DMS 273 (cell line): Measurements from ENCODE around the gene PCBD1.
"Not testable (repeated sequence)": the region's sequence is repeated elsewhere in the genome, so short reads cannot be mapped to it uniquely, and the experiment has no call there.

Source experiments
- DNase-seq: peaks from one replicate; lab custom pipeline; 2025; ENCODE audit not compliant: unreplicated experiment; lab: John Stamatoyannopoulos, UW

Gene PCBD1

DNA sequence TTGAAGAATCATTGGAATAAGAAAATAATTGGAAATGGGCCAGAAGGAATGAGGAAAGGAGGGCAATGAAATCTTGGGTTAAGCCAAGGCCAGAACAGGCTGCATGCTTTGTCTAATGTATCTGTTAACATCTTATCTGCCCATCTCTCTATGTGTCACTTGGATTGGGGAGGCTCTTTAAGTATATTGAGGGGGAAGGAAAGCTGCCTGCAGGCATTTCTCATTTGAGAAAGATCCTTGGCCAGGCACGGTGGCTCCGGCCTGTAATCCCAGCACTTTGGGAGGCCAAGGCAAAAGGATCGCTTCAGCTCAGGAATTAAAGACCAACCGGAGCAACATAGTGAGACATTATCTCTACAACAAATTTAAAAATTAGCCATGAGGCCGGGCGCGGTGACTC is 14.3 kb downstream of the PCBD1 start:
- no peak for DNase-seq

DNA sequence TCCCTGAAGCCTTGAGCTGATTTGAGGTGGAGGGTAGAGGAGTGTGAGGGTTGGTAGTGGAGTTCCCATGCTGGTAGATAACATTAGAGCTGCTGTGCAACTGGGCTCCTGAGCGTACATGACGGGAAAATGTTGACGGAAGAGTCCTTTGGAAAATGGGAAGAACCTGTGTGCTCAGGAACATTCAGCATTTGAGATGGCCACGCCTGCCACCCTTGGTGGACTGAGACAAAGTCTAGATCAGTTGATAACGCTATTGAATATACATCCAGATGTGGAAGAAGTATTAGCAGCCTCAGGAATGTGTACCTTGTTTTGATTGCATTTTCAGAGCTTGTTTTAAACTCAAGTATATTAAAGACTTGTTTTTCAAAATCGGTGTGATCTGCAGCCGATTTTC is 16.1 kb downstream of the PCBD1 start:
- DNase-seq, result no peak

DNA sequence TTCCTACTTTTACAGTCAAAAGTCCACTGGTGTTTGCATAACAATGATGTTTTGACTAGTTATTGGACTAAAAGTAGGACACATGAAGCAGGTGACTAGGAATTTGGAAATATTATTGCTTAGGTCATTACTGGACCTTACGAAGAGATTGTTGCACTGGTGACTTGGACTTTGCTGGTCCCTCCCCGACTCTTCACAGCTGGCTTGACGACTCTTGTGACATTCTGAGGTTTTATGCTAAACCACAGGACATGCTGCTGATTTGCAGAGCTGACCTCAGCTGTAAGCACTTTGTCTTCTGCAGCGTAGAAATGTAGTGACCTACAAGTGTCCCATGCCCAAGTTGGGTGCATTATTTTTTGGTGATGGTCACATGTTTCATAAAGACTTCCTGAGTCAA is 21.9 kb downstream of the PCBD1 start:
- DNase-seq, result no peak

DNA sequence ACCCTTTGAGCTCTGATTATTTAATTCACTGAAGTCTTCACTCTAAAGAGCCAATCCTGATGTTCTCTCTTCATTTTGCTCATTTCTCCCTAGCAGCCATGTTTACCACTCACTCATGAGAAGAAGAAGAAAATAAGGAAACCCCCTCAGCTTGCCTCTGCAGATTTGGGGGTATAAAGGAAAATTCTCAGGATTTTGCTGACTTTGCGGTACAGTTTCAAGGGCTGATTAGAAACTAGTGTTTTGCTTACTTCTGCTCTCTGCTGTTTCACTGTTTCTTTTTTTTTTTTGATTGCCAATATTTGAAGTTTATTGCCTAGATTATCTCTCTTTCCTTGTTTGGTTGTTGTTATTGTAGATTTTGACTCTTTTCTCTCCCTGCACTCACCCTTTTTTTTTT is 23.4 kb downstream of the PCBD1 start:
- DNase-seq, result no peak

DNA sequence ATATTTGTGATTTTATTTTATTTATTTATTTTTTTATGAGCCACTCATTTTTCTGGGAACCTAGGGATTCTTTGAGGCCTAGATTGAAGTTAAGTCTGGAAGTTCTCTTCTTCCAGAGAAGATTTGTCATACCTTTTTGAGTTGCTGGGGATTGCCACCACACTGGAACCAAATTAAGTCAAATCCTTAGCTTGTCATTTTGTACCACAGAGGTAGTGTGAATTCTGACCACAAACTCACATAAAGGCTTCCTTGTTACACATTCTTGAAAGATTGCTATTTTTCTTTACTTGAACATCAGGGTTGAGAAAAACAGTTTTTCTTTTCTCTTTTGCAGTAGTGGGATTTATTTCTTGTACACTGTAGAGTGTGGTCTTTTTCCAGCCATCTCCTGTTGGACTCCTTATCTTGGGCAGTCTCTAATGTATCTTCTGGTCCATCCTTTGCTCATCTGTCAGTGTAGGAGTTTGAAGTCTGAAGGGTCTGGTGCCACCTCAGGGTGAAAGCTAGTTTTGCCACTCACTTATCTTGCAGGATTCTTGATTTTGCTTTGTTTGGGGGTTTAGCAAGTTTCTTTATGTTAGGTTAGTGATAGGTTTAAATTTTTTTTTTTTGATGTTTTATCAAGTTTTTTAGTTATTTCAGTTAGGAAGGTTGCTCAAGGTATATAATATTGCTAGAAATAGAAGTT is 24.8 kb downstream of the PCBD1 start:
- DNase-seq, result no peak

DNA sequence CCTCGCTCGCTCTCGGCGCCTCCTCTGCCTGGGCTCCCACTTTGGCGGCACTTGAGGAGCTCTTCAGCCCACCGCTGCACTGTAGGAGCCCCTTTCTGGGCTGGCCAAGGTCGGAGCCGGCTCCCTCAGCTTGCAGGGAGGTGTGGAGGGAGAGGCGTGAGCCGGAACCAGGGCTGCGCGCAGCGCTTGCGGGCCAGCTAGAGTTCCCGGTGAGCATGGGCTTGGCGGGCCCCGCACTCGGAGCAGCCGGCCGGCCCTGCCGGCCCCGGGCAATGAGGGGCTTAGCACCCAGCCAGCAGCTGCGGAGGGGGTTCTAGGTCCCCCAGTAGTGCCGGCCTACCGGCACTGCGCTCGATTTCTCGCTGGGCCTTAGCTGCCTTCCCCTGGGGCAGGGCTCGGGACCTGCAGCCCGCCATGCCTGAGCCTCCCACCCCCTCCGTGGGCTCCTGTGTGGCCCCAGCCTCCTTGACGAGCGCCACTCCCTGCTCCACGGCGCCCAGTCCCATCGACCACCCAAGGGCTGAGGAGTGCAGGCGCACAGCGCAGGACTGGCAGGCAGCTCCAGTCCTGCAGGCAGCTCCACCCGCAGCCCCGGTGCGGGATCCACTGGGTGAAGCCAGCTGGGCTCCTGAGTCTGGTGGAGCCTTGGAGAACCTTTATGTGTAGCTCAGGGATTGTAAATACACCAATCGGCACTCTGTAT is 26.7 kb downstream of the PCBD1 start:
- not testable (repeated sequence) for DNase-seq

DNA sequence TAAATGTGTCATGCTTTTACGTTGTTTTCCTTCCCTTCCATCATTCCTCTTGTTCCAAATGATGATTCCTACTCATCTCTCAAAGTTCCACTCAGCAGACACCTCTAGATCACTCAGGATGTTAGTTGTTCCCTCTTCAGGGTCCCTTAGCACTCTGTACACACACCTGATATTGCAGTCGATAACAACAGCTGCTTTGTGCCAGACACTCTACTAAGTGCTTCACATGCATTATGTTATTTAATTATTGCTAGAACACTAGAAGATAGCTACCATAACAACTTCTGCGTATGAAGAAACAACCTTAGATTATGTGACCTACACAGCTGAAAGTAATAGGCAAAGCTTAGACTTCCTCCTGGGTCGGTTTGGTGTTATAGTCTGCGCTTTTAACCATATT is 29.6 kb downstream of the PCBD1 start:
- no peak for DNase-seq

DNA sequence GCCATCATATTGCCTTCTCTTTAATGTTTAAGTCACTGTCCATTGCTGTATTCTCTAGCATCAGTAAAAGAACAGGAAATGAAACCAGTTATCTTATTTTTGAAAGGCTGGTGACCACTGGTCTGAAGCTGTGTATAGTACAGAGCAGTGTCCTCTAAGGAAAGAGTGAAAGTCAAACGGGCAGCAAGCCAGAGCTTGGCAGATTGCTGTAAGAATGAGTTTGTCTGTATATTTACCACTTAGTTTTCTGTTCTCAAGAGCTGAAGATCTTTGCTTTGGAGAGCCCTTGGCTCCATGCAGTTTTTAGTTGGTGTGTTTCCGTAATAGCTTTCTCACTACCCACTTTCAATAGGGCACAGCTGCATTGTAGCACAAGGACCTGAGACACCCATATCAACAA is 31.9 kb downstream of the PCBD1 start:
- no peak for DNase-seq

DNA sequence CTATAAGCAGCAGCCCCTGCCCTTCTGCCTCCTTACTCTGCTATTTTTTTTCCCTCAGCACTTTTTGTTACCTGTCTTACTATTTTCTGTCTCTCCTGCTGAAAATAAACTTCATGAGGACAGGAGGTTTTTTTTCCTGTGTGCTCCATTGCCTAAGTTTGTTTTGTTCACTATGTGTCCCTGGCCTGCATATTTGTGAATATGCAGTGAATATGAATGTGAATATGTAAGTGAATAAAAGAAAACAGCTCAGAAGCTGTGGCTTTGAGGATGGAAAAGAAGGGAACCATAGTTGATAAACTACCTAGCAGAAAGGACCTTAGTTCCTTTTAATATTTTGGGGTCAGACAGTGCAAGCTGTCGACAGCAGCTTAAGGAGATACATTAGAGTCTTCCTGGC is 34.9 kb downstream of the PCBD1 start:
- DNase-seq, result no peak

DNA sequence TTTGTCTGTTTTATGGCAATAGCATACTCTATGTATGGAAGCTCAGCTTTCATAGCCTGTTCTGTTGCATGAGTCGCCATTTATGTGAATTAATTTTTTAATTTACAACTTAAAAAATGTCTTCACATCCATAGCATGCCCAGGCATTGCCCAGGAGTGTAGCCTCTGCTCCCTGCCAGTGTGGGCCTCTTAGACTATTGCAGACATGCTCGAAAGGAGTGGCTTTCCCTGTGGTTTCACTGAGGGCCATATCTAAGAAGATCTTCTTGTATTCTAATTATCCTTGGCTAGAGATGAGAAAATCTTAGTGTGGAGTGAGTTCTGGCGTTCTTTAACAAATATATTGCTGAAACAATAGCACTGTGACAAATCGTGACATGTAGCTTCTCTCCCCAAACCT is 35.3 kb downstream of the PCBD1 start:
- DNase-seq, result no peak

DNA sequence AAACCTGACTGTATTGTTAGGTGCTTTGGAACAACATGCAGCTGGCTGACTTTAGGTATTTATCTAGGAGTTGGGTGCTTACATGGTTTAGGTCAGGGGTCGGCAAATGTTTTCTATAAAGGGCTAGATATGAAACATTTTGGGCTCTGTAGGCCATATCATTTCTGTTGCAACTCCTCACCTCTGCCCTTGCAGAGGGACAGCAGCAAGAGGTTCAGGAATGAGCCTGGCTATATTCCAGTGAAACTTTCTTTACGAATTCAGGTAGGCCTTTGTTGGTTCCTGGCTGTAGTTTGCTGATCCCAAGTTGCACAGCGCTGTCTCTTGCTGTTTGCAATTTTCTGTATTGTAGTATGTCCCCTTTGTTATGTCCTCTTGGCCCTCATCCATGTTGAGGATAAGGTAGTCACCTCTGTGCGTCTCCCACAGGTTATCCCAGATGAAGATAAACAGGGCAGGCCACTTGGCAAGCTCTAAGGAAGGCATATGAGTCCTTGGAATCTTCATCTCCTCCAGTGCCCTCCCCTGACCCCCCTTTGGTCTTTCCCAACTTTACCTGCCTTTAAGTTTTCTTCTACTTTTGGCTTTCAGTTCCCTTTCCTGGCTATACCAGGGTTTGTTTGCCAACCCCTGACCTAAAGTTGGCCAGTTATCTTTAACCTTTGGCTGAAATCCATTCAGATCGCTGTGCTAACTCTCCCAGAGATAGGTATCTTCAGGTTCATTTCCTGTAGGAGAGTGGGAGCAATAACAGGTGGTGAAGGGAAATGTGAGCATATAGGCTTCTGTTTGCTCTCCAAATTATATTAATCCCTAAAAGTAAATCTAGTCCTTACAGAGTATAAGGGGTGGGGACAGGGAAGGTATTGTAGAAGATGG is 36.5 kb downstream of the PCBD1 start:
- DNase-seq, result no peak

DNA sequence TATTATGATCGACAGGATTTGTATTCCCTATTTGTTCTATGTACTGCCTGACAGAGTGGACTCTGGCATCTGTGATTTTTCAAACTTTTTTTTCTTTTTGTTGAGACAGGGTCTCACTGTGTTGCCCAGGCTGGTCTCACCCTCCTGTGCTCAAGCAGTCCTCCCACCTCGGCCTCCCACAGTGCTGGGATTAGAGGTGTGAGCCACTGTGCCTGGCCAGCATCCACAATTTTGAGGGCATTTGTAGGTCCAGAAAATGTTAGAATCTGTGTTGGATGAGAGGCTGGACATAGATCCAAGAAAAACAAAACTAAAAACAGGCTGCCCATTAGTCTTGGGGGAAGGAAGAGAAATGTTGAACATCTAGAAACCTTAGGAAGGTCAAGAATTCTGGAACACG is 38.3 kb downstream of the PCBD1 start:
- no peak for DNase-seq

DNA sequence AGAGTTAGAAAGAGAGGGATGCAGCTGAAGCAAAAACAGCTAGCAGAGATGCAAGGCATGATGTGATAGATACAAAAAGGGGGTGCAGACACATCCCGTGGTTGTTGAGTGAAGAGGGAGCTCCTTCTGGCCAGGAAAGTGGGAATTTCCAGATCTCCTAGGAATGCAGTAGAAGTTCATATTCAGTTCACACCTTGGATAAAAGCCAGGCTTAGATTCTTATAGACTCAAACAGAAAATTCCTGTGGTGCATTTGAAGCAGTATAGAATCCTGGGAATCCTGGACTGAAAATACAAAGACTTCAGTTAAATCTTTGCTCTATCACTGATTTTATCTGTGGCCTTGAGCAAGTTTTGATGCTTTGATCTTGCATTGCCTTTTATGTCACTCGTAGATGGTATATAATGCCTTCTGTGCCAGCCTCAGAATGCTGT is 38.8 kb downstream of the PCBD1 start:
- no peak for DNase-seq

DNA sequence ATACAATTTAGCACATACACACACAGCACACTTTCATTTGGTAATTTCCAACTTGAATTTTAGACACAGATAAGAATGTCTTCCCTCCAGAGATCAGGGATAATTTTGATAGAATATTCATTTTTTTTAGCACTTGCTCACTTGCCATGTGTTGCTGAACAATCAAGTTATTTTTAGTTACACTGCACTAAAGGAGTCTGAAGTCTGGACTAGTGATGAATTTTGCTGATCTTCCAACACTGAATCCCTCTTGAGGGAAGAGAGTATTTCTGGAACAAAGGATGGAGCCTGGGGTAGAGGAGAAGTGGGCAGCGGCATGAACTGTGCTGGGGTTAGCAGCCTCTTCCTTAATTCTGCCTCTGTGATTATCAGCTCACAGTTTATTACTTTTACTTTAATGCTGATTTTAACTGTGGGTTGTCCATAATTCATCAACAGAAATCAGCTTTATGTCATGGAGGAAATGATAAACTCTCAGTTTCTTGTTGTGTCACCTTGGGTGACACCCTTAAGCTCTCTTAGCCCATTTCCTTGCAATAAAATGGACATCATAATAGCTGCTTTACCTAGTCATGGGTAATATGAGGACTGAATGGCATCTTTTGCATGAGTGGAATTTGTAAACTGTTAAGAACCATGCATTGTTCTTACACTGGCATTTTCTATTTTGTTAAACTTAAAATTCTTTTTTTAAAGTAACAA is 40.6 kb downstream of the PCBD1 start:
- DNase-seq, result no peak

DNA sequence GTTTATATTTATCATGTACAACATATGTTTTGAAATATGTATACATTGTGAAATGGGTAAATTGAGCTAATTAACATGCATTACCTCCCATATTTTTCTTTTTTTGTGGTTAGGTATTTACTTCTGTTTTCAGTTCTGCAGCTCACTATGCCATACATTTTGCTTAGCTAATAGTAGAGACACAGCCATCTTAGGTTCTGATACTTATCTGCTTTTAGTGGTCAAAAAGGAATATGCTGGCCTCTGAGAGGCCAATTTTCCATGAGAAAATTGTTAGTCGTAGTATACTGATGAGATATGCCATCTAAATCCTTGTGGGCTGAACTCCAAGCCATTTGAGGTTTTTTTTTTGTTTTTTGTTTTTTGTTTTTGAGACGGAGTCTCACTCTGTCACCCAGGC is 41.6 kb downstream of the PCBD1 start:
- DNase-seq, result no peak

DNA sequence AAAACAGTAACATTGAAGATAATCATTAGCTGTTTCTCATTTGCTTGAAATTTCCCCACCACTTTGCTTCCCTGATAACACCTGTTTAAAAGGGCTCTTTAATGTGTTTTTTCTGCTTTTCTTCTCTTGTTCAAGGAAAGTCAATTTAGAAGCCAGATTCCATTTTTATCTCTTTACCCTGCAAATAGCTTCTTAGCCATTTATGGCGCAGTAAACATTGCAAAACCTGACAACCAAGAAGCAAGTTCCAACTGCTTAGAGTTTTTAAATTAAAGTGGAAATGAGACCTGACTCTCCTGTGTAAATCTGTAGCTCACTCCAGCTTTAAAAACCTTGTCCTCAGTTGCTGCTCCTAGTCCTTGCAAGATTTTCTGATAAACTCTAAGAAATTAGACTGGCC is 42.5 kb downstream of the PCBD1 start:
- no peak for DNase-seq

DNA sequence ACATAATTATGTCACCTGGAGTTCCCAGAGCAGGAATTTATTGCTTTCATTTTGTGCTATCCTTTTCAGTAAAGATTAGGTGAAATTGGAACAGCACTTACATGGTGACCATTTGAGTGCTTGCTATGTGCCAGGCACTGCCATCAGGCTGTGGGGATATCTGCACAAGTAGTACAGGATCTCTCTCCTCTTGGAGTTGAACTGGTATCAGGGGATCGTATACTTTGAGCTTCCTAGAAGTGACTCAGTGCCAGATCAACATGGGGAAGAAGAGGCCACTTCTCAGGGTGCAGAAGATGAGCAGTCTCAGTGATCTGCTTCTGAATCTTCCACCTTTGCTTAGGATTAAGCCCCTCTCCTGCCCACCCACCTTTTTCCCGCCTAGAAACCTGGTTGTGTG is 43.1 kb downstream of the PCBD1 start:
- no peak for DNase-seq

DNA sequence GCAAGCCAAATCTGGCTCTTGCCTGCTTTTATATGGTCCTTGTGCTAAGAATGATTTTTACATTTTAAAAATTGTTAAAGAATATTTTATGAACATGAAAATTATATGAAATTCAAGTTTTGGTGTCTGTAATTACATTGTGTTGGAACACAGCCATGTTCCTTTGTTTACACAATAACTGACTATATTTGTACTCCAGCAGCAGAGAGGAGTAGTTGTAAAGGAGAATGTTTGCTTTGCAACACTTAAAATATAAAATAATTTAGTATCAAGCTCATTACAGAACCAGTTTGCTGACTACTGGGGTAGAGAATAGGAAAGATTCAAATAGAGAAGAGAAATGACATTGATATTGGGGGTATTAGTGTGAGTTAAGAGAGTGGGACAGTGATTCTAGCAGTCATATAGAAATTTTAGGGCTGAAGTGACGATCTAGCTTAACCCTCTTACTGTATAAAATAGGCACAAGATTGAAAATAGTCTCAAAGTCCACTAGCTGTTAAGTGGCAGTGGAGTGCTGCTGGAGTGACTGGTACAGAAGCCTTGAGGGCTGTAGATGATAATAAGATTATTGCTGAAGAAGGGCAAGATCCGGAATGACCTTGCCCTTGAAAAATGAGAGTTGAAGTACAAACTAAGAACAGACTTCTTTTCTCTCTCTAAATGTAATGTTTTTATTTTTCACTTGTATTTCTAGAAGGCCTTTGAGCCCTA is 44.4 kb downstream of the PCBD1 start:
- no peak for DNase-seq

DNA sequence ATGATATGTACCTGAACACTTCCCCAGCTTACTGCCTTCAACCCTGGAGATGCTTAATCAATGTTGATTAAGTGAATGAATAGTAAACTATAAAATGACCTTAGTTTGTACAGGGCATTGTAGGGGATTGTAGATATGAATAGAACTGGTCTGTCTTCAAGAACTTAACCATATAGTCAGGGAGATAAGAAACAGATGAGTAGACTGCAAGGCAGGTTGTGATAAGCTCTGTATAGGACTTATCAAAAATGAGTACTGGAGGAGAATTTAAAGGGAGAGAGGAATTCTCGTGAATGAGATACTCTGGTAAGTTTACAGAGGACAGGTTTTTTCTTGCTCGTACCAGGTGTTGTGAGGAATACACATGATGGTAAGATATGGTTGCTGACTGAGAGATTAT is 45.0 kb downstream of the PCBD1 start:
- DNase-seq, result no peak

DNA sequence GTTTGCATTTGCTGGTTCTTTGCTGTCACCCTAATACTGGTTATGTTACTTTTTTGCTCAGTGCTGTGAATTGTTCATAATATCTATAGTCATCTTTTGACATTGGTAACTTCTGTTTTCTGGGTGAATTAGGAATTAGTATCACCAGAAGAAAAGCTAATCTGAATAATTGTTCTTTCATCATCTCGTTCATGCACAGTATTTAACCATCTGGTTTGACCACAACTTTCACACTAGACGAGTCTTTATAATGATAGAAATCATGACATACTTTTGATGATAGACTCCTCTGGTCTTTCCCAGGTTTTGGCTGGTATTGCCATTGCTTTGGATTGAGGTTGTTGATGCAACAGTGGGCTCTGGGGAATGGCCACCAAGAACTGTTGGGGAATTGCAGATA is 47.5 kb downstream of the PCBD1 start:
- DNase-seq, result no peak
